ENCODE measurements around the gene PIEZO2.

PIEZO2 gene

DNA sequence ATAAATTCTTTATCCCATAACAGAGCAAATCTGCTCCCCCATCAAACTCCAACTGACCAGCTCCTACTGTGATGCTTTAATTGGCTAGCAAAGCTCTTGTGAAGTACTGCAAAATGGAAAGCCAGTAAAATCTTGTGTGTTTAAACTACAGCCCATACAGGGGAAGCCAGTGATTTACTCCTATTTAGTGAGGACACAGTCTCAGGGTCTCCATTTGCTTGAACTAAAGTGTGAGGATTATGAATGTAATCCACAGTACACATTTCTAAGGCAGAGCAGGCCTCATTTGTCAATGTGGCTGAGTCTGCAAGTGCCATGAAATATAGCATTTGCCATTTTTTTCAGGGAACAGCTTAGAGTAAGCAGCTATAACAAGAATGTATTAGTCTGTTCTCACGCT, 259.3 kb downstream of the PIEZO2 start:
- no peaks in the 10 kb centered on the region for H3K27me3 ChIP-seq (ENCODE audit: insufficient read depth, insufficient read length)
- H3K4me3 ChIP-seq (ENCODE audit: insufficient read length, low read depth): no peak overlapping the region
- no peaks in the 10 kb centered on the region for H3K4me1 ChIP-seq (ENCODE audit: insufficient read depth, insufficient read length)
- H3K36me3 ChIP-seq (ENCODE audit: insufficient read depth, insufficient read length, low read length): no peaks in the 10 kb centered on the region
- no peak overlapping the region for H3K9ac ChIP-seq (ENCODE audit: insufficient read length, low read depth)
- TF ChIP-seq YY1 (IDR thresholded peaks at IDR 0.05; ENCODE audit: insufficient read depth, insufficient read length): no peak
- no peak for TF ChIP-seq ZNF274 (IDR thresholded peaks at IDR 0.05; ENCODE audit: low read depth, low read length)
- no peak for DNase-seq (ENCODE audit: low read depth, low spot score)
- no peaks in the 10 kb centered on the region for H3K9me3 ChIP-seq (ENCODE audit: insufficient read depth, low read length)

- Histone ChIP-seq H3K9ac (ENCODE audit: insufficient read length, low read depth) (no peak overlapping the region), H3K9me3 (ENCODE audit: insufficient read depth, low read length) (no peaks in the 10 kb centered on the region), H3K27me3 (ENCODE audit: insufficient read depth, insufficient read length) (no peaks in the 10 kb centered on the region), H3K4me1 (ENCODE audit: insufficient read depth, insufficient read length) (no peaks in the 10 kb centered on the region), H3K36me3 (ENCODE audit: insufficient read depth, insufficient read length, low read length) (no peaks in the 10 kb centered on the region), H3K4me3 (ENCODE audit: insufficient read length, low read depth) (no peak overlapping the region)
- DNase-seq (ENCODE audit: low read depth, low spot score): no peak
- TF ChIP-seq YY1 (IDR thresholded peaks at IDR 0.05; ENCODE audit: insufficient read depth, insufficient read length) (no peak), ZNF274 (IDR thresholded peaks at IDR 0.05; ENCODE audit: low read depth, low read length) (no peak), SUZ12 (IDR thresholded peaks at IDR 0.05; ENCODE audit: extremely low read depth, insufficient read depth, insufficient read length) (no peak)
Observed at GRCh38 chr18:10878703-10879102, 270.7 kb downstream of the PIEZO2 start.

DNA sequence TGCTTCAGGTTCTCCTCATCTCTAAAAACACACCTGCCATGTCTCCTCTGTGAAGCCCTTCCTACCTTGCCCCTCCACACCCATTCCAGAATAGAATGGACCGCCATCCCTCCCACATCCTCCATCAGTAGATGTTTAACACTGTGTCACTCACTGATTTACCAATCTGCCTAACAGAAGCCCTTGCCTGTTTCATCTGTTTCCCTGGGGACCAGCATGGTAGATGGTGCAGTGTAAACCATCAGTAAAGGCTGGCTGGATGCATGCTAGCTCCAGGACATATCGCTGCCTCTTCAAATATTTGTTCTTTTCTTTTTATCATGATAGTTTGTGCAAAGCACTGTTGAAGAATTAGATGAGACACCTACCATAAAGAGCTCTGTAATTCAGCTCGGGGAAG, 271.4 kb downstream of the PIEZO2 start:
- Histone ChIP-seq H3K4me3 (ENCODE audit: insufficient read length, low read depth) (no peak overlapping the region), H3K27me3 (ENCODE audit: insufficient read depth, insufficient read length) (no peaks in the 10 kb centered on the region), H3K36me3 (ENCODE audit: insufficient read depth, insufficient read length, low read length) (no peaks in the 10 kb centered on the region), H3K9me3 (ENCODE audit: insufficient read depth, low read length) (no peaks in the 10 kb centered on the region), H3K9ac (ENCODE audit: insufficient read length, low read depth) (no peak overlapping the region), H3K4me1 (ENCODE audit: insufficient read depth, insufficient read length) (no peaks in the 10 kb centered on the region)
- TF ChIP-seq YY1 (IDR thresholded peaks at IDR 0.05; ENCODE audit: insufficient read depth, insufficient read length): no peak
- no peak for TF ChIP-seq ZNF274 (IDR thresholded peaks at IDR 0.05; ENCODE audit: low read depth, low read length)
- TF ChIP-seq SUZ12 (IDR thresholded peaks at IDR 0.05; ENCODE audit: extremely low read depth, insufficient read depth, insufficient read length): no peak
- DNase-seq (ENCODE audit: low read depth, low spot score): no peak

- TF ChIP-seq SUZ12 (IDR thresholded peaks at IDR 0.05; ENCODE audit: extremely low read depth, insufficient read depth, insufficient read length) (no peak), YY1 (IDR thresholded peaks at IDR 0.05; ENCODE audit: insufficient read depth, insufficient read length) (no peak), ZNF274 (IDR thresholded peaks at IDR 0.05; ENCODE audit: low read depth, low read length) (no peak)
- Histone ChIP-seq H3K27me3 (ENCODE audit: insufficient read depth, insufficient read length) (no peaks in the 10 kb centered on the region), H3K4me3 (ENCODE audit: insufficient read length, low read depth) (no peak overlapping the region), H3K9ac (ENCODE audit: insufficient read length, low read depth) (no peak overlapping the region), H3K4me1 (ENCODE audit: insufficient read depth, insufficient read length) (no peaks in the 10 kb centered on the region), H3K9me3 (ENCODE audit: insufficient read depth, low read length) (no peaks in the 10 kb centered on the region), H3K36me3 (ENCODE audit: insufficient read depth, insufficient read length, low read length) (no peaks in the 10 kb centered on the region)
- DNase-seq (ENCODE audit: low read depth, low spot score): no peak
Observed at GRCh38 chr18:10875811-10876210, 273.6 kb downstream of the PIEZO2 start.

- no peaks in the 10 kb centered on the region for H3K36me3 ChIP-seq (ENCODE audit: insufficient read depth, insufficient read length, low read length)
- no peaks in the 10 kb centered on the region for H3K27me3 ChIP-seq (ENCODE audit: insufficient read depth, insufficient read length)
- no peaks in the 10 kb centered on the region for H3K4me1 ChIP-seq (ENCODE audit: insufficient read depth, insufficient read length)
- H3K4me3 ChIP-seq (ENCODE audit: insufficient read length, low read depth): no peak overlapping the region
- no peak for DNase-seq (ENCODE audit: low read depth, low spot score)
- H3K9ac ChIP-seq (ENCODE audit: insufficient read length, low read depth): no peak overlapping the region
- TF ChIP-seq ZNF274 (IDR thresholded peaks at IDR 0.05; ENCODE audit: low read depth, low read length) (no peak), SUZ12 (IDR thresholded peaks at IDR 0.05; ENCODE audit: extremely low read depth, insufficient read depth, insufficient read length) (no peak), YY1 (IDR thresholded peaks at IDR 0.05; ENCODE audit: insufficient read depth, insufficient read length) (no peak)
- no peaks in the 10 kb centered on the region for H3K9me3 ChIP-seq (ENCODE audit: insufficient read depth, low read length)
Observed at GRCh38 chr18:10872304-10872703, 277.1 kb downstream of the PIEZO2 start.

GRCh38 chr18:10864722-10865121, 284.6 kb downstream of the PIEZO2 start:
- Histone ChIP-seq H3K27me3 (ENCODE audit: insufficient read depth, insufficient read length) (no peaks in the 10 kb centered on the region), H3K9me3 (ENCODE audit: insufficient read depth, low read length) (no peaks in the 10 kb centered on the region), H3K4me1 (ENCODE audit: insufficient read depth, insufficient read length) (no peaks in the 10 kb centered on the region), H3K36me3 (ENCODE audit: insufficient read depth, insufficient read length, low read length) (no peaks in the 10 kb centered on the region), H3K9ac (ENCODE audit: insufficient read length, low read depth) (no peak overlapping the region), H3K4me3 (ENCODE audit: insufficient read length, low read depth) (no peak overlapping the region)
- no peak for DNase-seq (ENCODE audit: low read depth, low spot score)
- TF ChIP-seq SUZ12 (IDR thresholded peaks at IDR 0.05; ENCODE audit: extremely low read depth, insufficient read depth, insufficient read length) (no peak), ZNF274 (IDR thresholded peaks at IDR 0.05; ENCODE audit: low read depth, low read length) (no peak), YY1 (IDR thresholded peaks at IDR 0.05; ENCODE audit: insufficient read depth, insufficient read length) (no peak)

DNA sequence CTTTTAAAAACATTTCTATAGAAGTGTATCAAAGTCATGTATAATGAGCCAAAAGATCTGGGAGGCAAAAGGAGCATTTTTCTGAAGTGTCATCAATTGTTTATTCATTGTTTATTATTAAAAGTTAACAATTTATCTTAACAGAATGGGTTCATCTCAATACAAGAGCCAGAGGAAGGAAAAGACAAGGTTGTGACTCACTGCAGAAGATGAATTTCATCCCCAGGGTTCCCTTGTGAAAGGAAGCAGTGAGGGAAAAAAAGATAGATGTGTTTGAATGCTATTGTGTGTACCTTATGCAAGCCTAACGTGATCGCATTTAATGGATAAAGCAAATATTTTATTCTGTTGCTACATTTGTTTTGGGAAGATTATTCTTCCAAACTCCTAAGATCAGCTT, 286.3 kb downstream of the PIEZO2 start:
- DNase-seq (ENCODE audit: low read depth, low spot score): no peak
- TF ChIP-seq ZNF274 (IDR thresholded peaks at IDR 0.05; ENCODE audit: low read depth, low read length): no peak
- no peak for TF ChIP-seq SUZ12 (IDR thresholded peaks at IDR 0.05; ENCODE audit: extremely low read depth, insufficient read depth, insufficient read length)
- no peak for TF ChIP-seq YY1 (IDR thresholded peaks at IDR 0.05; ENCODE audit: insufficient read depth, insufficient read length)

DNA sequence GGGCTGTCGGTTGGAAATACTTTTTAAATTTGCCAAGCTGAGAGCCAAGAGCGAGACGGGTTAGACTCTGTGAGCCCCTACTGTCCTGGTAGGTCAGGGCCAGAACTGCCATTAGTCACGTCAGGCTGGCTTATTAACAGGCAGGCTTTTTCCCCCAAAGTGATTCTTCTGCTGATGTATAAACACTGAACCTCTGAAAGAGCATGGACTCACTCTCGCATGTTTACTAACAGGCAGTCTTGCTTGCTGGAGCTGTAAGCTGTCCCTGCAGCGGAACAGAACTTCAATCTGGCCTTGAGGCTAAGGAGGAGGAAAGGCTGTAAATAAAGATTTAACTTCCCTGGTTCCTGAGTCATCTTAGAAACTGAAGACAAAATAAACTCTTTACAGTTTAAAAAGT, 288.4 kb downstream of the PIEZO2 start:
- TF ChIP-seq ZNF274 (IDR thresholded peaks at IDR 0.05; ENCODE audit: low read depth, low read length) (no peak), YY1 (IDR thresholded peaks at IDR 0.05; ENCODE audit: insufficient read depth, insufficient read length) (no peak), SUZ12 (IDR thresholded peaks at IDR 0.05; ENCODE audit: extremely low read depth, insufficient read depth, insufficient read length) (no peak)
- no peak overlapping the region for H3K4me3 ChIP-seq (ENCODE audit: insufficient read length, low read depth)
- no peak overlapping the region for H3K9ac ChIP-seq (ENCODE audit: insufficient read length, low read depth)
- no peak for DNase-seq (ENCODE audit: low read depth, low spot score)
- H3K36me3 ChIP-seq (ENCODE audit: insufficient read depth, insufficient read length, low read length): no peaks in the 10 kb centered on the region
- H3K4me1 ChIP-seq (ENCODE audit: insufficient read depth, insufficient read length): no peaks in the 10 kb centered on the region
- no peaks in the 10 kb centered on the region for H3K27me3 ChIP-seq (ENCODE audit: insufficient read depth, insufficient read length)
- H3K9me3 ChIP-seq (ENCODE audit: insufficient read depth, low read length): no peaks in the 10 kb centered on the region

More for the DNA sequence above, 286.3 kb downstream of the PIEZO2 start:
- no peaks in the 10 kb centered on the region for H3K27me3 ChIP-seq (ENCODE audit: insufficient read depth, insufficient read length)
- H3K36me3 ChIP-seq (ENCODE audit: insufficient read depth, insufficient read length, low read length): no peaks in the 10 kb centered on the region
- H3K9me3 ChIP-seq (ENCODE audit: insufficient read depth, low read length): no peaks in the 10 kb centered on the region
- no peak overlapping the region for H3K4me3 ChIP-seq (ENCODE audit: insufficient read length, low read depth)
- no peak overlapping the region for H3K9ac ChIP-seq (ENCODE audit: insufficient read length, low read depth)
- H3K4me1 ChIP-seq (ENCODE audit: insufficient read depth, insufficient read length): no peaks in the 10 kb centered on the region

Data from NT2/D1 (cell line).